Stimulated activated CD4-positive, alpha-beta T cell treated with anti-CD3 and anti-CD28 coated beads, Interleukin-12 subunit alpha, Interleukin-12 subunit beta, amount 100 ng/mL, for 48 hours (primary cell): ENCODE data around the gene ZSCAN31.
"Not testable (repeated sequence)": the region's sequence is repeated elsewhere in the genome, so short reads cannot be mapped to it uniquely, and the experiment has no call there.

Source experiments
- DNase-seq, 3 donors: peaks; one replicate each; pipeline ENCODE4 v3.0.0-alpha.2; 2020; ENCODE audit warnings: low read depth in 2 of 3, low spot score in 1 of 3

ZSCAN31 gene

DNA sequence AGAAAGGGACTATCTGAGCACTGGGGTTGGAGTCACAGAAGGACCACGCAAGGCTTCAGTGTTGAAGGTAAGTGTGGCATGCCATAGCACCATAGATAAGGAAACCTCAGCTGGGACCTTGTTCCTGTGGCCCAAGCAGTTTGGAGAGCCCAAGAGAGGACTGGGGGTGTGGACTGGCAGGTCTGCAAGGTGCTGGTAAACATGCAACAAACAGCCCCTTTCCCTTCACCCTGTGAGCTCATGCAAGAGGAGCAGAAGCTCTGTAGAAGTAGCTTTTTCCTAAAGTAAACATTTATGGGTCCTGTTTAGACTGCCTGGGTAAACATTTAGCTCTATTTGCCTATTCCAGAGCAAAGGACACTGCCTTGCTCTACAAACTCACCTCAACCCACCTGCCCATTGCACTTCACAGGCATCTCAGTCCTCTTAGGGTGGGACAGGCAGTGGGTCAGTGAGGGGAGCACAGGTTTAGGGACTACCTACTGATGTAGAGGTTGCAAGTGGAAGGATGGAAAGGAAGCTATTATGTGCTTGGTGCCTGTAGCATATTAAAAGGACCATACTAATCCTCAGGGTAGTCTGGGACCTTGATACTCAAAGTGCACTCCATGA, 12.0 kb downstream of the ZSCAN31 start:
- DNase-seq: no peak

GRCh38 chr6:28322661-28323060, 13.3 kb downstream of the ZSCAN31 start:
- no peak for DNase-seq

GRCh38 chr6:28317866-28318265, 18.1 kb downstream of the ZSCAN31 start:
- not testable (repeated sequence) for DNase-seq

DNA sequence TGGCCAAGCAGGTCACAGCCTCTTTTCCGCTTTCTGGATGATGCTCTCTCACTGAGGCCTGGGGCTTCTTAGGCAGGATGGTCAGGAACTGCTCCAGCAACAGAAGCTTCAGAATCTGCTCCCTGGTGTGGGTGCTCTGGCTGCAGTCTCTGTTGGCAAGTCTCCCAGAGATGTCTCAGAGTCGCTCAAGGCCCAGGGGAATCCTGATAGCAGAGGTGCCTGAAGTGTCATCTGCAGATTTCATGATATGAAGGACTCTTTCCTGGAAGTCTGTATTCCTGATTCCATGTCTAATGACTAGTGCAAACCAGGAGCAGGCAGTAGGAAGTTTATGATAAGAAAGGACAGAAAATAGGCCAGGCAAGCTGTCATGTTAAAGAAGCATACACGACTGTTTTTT, 20.3 kb downstream of the ZSCAN31 start:
- no peak for DNase-seq

GRCh38 chr6:28312939-28313338, 23.0 kb downstream of the ZSCAN31 start:
- DNase-seq: no peak

DNA sequence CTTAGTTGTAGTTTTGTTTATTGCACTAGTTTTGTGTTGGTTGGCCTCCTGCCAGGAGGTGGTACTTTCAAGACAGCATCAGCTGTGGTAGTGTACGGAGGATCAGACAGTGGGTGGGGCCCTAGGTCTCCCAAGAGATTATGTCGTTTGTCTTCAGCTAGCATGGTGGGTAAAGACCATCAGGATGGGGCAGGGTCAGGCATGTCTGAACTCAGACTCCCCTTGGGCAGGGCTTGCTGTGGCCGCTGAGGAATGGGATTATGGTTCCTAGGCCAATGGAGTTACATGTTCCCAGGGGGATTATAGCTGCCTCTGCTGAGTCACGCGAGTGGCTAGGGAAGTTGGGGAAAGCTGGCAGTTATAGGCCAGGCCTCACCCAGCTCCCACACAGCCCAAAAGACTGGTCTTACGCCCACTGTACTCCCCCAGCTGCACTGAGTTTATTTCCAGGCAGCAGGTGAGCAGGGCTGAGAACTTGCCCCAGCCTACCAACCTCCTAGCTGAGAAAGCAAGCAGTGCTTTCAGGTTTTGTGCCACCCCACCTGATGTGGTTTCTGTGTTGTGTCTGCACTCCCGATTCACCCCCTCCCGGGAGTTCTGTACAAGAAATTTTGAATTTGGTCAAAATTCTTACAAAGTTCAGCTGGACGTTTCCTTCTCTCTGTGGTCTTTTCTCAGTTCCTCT, 24.7 kb downstream of the ZSCAN31 start:
- no peak for DNase-seq

DNA sequence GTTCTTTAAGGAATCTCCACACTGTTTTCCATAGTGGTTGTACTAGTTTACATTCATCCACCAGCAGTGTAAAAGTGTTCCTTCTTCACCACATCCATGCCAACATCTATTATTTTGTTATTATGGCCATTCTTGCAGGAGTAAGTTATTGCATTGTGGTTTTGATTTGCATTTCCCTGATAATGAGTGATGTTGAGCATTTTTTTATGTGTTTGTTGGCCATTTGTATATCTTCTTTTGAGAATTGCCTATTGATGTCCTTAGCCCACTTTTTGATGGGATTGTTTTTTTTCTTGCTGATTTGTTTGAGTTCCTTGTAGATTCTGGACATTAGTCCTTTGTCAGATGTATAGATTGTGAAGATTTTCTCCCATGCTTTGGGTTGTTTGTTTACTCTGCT, 29.6 kb downstream of the ZSCAN31 start:
- DNase-seq: not testable (repeated sequence)

- no peak for DNase-seq
Measured at GRCh38 chr6:28303570-28303969, 32.4 kb downstream of the ZSCAN31 start.

DNA sequence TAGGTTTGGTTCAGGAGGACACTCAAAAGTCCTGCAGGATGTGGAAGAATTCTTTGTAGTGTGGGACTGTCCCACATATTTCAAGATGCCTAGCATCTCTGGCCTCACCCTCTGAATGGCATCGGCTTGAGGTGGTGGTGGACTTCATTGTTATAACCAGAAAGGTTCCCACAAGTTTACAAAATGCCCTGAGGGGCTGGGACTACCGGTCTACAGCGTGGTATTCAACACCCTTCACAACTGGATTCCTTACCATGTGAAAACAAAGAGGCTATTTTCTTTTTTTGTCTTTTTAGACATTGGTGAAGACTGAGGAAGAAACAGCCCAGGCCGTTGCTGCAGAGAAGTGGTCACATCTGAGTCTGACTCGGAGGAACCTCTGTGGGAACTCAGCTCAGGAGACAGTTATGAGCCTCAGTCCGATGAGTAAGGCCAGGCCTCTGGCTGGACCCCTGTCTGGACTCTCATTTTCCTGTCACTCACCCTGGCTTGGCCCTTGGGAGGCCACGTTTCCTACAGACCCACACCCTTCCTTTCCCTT, 39.4 kb downstream of the ZSCAN31 start:
- DNase-seq: no peak

DNA sequence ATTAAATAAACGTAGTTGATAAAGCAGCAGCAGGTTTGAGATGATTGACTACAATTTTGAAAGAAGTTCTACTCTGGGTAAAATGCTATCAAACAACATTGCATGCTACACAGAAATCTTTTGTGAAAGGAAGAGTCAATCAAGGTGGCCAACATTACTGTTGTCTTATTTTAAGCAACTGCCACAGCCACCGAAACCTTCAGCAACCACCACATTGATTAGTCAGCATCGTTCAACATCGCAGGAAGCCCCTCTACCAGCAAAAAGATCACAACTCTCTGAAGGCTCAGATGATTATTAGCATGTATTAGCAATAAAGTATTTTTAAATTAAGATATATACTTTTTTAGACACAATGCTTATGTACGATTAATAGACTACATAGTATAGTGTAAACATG, 40.6 kb downstream of the ZSCAN31 start:
- DNase-seq: no peak

DNA sequence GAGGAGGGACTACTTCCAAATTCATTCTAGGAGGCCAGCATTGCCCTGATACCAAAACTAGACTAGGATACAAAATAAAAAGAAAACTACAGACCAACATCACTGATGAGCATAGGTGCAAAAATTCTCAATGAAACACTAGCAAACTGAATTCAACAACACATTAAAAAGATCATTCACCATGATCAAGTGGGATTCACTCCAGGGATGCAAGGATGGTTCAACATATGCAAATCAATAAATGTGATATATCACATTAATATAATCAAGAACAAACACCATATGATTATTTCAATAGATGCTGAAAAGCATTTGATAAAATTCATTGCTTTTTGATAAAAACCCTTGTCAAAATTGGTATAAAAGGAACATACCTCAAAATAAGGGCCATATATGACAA, 44.4 kb downstream of the ZSCAN31 start:
- no peak for DNase-seq

- DNase-seq: no peak
Measured at GRCh38 chr6:28282926-28283325, 53.0 kb downstream of the ZSCAN31 start.

DNA sequence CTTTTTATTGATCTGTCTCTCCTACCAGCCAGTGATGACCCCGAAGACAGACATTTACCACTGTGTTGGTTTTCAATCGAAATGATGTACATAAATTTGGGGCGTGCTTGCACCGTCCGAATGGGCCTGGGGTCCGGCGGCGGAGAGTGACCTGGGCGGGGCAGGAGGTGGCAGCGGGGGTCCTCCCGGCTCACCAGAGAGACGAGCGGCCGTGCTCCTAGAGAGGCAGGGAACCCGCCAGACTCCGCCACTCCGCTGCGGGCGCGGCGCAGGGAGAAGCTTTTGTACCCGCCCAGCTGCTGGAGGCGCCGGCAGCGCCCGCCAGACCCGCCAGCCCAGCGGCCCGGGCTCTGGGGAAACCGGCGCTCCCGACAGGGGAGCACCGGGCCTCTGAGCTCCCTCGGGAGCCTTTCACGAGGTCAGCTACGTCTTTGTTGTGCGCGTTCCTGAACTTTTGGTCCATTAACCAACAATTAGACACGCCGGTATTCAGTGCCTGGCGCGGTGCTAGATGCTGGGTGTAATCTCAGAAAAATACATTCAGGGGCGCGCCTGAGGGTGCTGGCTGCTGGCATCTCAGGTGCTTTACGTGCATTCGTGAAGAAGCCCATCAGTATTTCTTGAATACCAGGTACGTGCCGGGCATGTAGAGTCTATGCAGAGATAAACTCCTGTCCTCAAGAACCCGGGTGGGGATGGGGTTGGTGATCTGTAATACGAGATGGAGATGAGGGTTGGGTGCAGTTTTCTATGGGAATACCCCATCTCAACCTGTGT, 54.5 kb downstream of the ZSCAN31 start, which contains the start of gene PGBD1:
TSS of gene PGBD1 (plus strand) at position 285 of the 777 bp plus-strand sequence. CDS start 2,242 bp downstream, outside the sequence.
- DNase-seq: peak in 2 of 3 donors; percentile 32 to 54

DNA sequence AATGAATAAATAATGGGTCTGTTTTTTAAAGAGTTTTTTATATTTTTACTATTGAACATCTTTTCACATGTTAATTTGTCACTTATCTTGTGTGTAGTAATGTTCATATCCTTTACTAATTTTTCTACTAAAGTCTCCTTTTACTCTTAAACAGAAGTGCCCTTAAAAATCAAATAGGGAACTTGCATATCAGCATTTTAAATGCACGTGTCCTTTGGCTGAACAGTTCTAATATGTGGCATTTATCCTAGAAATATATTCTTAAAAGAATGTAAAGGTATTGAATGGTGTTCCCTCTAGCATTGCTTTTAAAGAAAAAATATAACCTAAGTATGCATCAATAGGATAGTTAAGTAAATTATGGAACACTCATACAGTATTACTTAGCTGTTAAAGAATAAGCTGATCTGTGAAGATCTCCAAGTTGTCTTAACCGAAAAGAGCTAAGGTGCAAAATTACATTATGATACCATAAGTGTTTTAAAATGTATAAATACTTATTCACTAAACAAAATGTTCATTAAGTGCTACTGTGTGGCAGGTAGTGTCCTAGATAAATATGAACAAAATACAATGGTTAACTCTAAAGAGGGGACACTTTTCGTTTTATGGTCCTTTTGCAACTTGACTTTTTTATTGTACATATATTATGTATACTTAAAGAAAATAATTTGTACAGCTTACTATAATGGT, 55.2 kb downstream of the ZSCAN31 start:
- no peak for DNase-seq

DNA sequence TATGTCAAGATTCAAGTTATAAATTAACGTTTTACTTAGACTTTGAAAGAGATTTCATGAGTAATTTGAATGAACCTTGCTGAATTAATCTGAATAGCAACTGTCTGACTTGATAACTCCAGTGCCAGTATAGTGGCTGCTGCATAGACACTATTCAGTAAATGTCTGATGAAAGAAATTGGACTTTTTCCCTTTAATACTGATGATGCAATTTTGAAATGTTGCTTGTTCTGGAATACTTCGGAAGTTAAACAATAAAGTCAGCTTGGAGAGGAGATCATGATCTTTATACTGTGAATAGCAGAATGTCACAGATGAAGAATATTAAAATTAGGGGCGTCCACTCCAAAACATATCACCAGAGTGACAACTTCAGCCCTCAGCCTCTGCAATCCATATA, 58.2 kb downstream of the ZSCAN31 start:
- no peak for DNase-seq

GRCh38 chr6:28274888-28275287, 61.1 kb downstream of the ZSCAN31 start:
- DNase-seq: no peak
